Adipocyte (in vitro differentiated cells): ENCODE data around the gene SRRD.
A peak's percentile ranks its signal among the peaks of the same experiment; 100 is the strongest.

ENCODE experiments used
- DNase-seq: peaks from one replicate; pipeline ENCODE4 v3.0.0-alpha.2; 2015; ENCODE audit warnings: low read depth
- H3K27me3 ChIP-seq: replicated peaks from 2 replicates; pipeline ENCODE4 v1.7.0; 2013; ENCODE audit warnings: mild to moderate bottlenecking, low read length, moderate library complexity; ENCODE audit not compliant: control insufficient read depth, insufficient read depth
- H3K36me3 ChIP-seq: 2 replicates; pipeline ENCODE4 v1.7.0; 2013; ENCODE audit warnings: low read length, mild to moderate bottlenecking, moderate library complexity; ENCODE audit not compliant: control insufficient read depth, insufficient read depth, severe bottlenecking
- H3K4me1 ChIP-seq: 2 replicates; pipeline ENCODE4 v1.7.0; 2013; ENCODE audit warnings: mild to moderate bottlenecking, low read length, moderate library complexity; ENCODE audit not compliant: control insufficient read depth, insufficient read depth
- H3K4me3 ChIP-seq: 2 replicates; pipeline ENCODE4 v1.7.0; 2013; ENCODE audit warnings: mild to moderate bottlenecking, low read length, moderate library complexity
- H3K9ac ChIP-seq: 2 replicates; pipeline ENCODE4 v1.7.0; 2013; ENCODE audit warnings: mild to moderate bottlenecking, low read length, moderate library complexity
- H3K9me3 ChIP-seq: 2 replicates; pipeline ENCODE4 v1.7.0; 2013; ENCODE audit warnings: mild to moderate bottlenecking, low read length, moderate library complexity; ENCODE audit not compliant: control insufficient read depth

SRRD gene

GRCh38 chr22:26476705-26477340 is 6.9 kb upstream of the SRRD start:
- Histone ChIP-seq H3K4me1 (no peaks in the 10 kb centered on the region), H3K9me3 (no peaks in the 10 kb centered on the region), H3K9ac (no peak overlapping the region), H3K27me3 (no peaks in the 10 kb centered on the region), H3K4me3 (no peak overlapping the region), H3K36me3 (peaks cover 31% of the 10 kb centered on the region)
- peak; percentile 47 for DNase-seq

GRCh38 chr22:26477341-26477731 is 6.3 kb upstream of the SRRD start:
- H3K9ac ChIP-seq: no peak overlapping the region
- H3K9me3 ChIP-seq: no peaks in the 10 kb centered on the region
- no peak for DNase-seq
- H3K36me3 ChIP-seq: peaks cover 26% of the 10 kb centered on the region
- no peaks in the 10 kb centered on the region for H3K27me3 ChIP-seq
- no peak overlapping the region for H3K4me3 ChIP-seq
- peaks cover 2% of the 10 kb centered on the region for H3K4me1 ChIP-seq

- Histone ChIP-seq H3K4me3 (no peak overlapping the region), H3K27me3 (no peaks in the 10 kb centered on the region), H3K4me1 (peaks cover 12% of the 10 kb centered on the region), H3K9ac (no peak overlapping the region), H3K36me3 (peaks cover 20% of the 10 kb centered on the region), H3K9me3 (no peaks in the 10 kb centered on the region)
- DNase-seq: no peak
These were observed 4.5 kb upstream of the SRRD start for GRCh38 chr22:26479043-26479791.

- no peak overlapping the region for H3K4me3 ChIP-seq
- DNase-seq: no peak
These were observed 3.7 kb upstream of the SRRD start for GRCh38 chr22:26479792-26480610.

GRCh38 chr22:26480611-26480932 is 3.1 kb upstream of the SRRD start:
- peaks cover 19% of the 10 kb centered on the region for H3K36me3 ChIP-seq
- no peak for DNase-seq
- no peak overlapping the region for H3K4me3 ChIP-seq
- no peaks in the 10 kb centered on the region for H3K9me3 ChIP-seq
- no peak overlapping the region for H3K9ac ChIP-seq
- peaks cover 25% of the 10 kb centered on the region for H3K4me1 ChIP-seq
- no peaks in the 10 kb centered on the region for H3K27me3 ChIP-seq

More at GRCh38 chr22:26479792-26480610, 3.7 kb upstream of the SRRD start:
- Histone ChIP-seq H3K36me3 (peaks cover 20% of the 10 kb centered on the region), H3K9ac (no peak overlapping the region), H3K27me3 (no peaks in the 10 kb centered on the region), H3K4me1 (peaks cover 19% of the 10 kb centered on the region), H3K9me3 (no peaks in the 10 kb centered on the region)

- H3K4me3 ChIP-seq: no peak overlapping the region
- no peak overlapping the region for H3K9ac ChIP-seq
- H3K27me3 ChIP-seq: no peaks in the 10 kb centered on the region
- H3K4me1 ChIP-seq: peaks cover 26% of the 10 kb centered on the region
- peaks cover 13% of the 10 kb centered on the region for H3K36me3 ChIP-seq
- no peaks in the 10 kb centered on the region for H3K9me3 ChIP-seq
- no peak for DNase-seq
These were observed 2.5 kb upstream of the SRRD start for GRCh38 chr22:26481112-26481693.

- H3K4me3 ChIP-seq: no peak overlapping the region
These were observed 2.0 kb upstream of the SRRD start for GRCh38 chr22:26481694-26482093.

GRCh38 chr22:26482161-26482560 is 1.5 kb upstream of the SRRD start:
- no peak for DNase-seq
- H3K9me3 ChIP-seq: no peaks in the 10 kb centered on the region
- peaks cover 26% of the 10 kb centered on the region for H3K4me1 ChIP-seq
- peaks cover 3% of the 10 kb centered on the region for H3K36me3 ChIP-seq
- H3K4me3 ChIP-seq: no peak overlapping the region
- H3K9ac ChIP-seq: no peak overlapping the region
- no peaks in the 10 kb centered on the region for H3K27me3 ChIP-seq

More at GRCh38 chr22:26481694-26482093, 2.0 kb upstream of the SRRD start:
- DNase-seq: no peak
- Histone ChIP-seq H3K4me1 (peaks cover 26% of the 10 kb centered on the region), H3K9me3 (no peaks in the 10 kb centered on the region), H3K9ac (no peak overlapping the region), H3K27me3 (no peaks in the 10 kb centered on the region), H3K36me3 (peaks cover 8% of the 10 kb centered on the region)

- H3K36me3 ChIP-seq: peaks cover 7% of the 10 kb centered on the region
These were observed 636 bp upstream of the SRRD start for GRCh38 chr22:26483043-26483438.

GRCh38 chr22:26484360-26484706 is 656 bp downstream of the SRRD start:
- peaks cover 26% of the 10 kb centered on the region for H3K4me1 ChIP-seq
- H3K9me3 ChIP-seq: no peaks in the 10 kb centered on the region
- peak overlapping the region; percentile 93 for H3K4me3 ChIP-seq
- no peaks in the 10 kb centered on the region for H3K27me3 ChIP-seq
- peak overlapping the region; percentile 96 for H3K9ac ChIP-seq
- peaks cover 19% of the 10 kb centered on the region for H3K36me3 ChIP-seq
- DNase-seq: no peak

More at GRCh38 chr22:26483043-26483438, 636 bp upstream of the SRRD start:
- no peak for DNase-seq
- Histone ChIP-seq H3K9ac (peak overlapping the region; percentile 96), H3K4me3 (peak overlapping the region; percentile 93), H3K4me1 (peaks cover 26% of the 10 kb centered on the region), H3K9me3 (no peaks in the 10 kb centered on the region), H3K27me3 (no peaks in the 10 kb centered on the region)

GRCh38 chr22:26485013-26485412 is 1.3 kb downstream of the SRRD start:
- peak overlapping the region; percentile 93 for H3K4me3 ChIP-seq
- peak overlapping the region; percentile 96 for H3K9ac ChIP-seq
- peaks cover 26% of the 10 kb centered on the region for H3K4me1 ChIP-seq
- H3K36me3 ChIP-seq: peaks cover 25% of the 10 kb centered on the region
- peak; percentile 49 for DNase-seq
- no peaks in the 10 kb centered on the region for H3K27me3 ChIP-seq
- H3K9me3 ChIP-seq: no peaks in the 10 kb centered on the region
